ENCODE results near the gene TEX264. TPM values are rescaled to one million over a fixed set of nuclear protein-coding genes. Genes with fewer than 3 reads are reported as not detected.

TEX264 gene
- total RNA-seq, 1 experiment from 2014 or later: 11.8 TPM

DNA sequence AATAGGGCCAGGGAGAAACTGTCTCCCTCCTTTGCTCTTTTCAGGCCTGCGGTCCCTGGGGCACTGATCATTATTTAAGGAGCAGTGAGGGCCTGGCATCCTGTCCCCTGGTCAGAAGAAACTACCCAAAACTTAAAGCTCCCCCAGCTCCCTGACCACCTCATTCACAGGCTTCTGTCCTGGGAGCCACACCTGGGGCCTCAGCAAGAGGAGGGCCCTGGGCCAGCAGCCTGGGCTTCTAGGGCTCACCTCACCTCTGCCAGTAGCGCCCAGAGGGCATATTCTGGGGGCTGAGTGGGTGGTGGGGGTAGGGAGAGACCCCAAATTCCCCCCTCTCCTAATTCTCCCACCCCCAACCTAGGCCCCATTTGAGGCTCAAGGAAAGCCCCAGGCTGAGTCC is 31.1 kb downstream of the TEX264 start:
- Mint-ChIP-seq H3K9me3 (no peaks in the 10 kb centered on the region), H3K36me3 (no peaks in the 10 kb centered on the region), H3K27me3 (ENCODE audit: low read depth) (peaks cover 6% of the 10 kb centered on the region), H3K27ac (no peak overlapping the region), H3K4me1 (peaks cover 23% of the 10 kb centered on the region), H3K4me3 (no peak overlapping the region)
- no peak for ATAC-seq
- ChIA-PET POLR2A (no interaction called here), CTCF (interaction anchor here (0.9 to 3.9 kb wide), 4 partner anchors 12 to 118 kb away, joined by 3 to 25 read pairs (median 4); no protein-coding TSS in a partner anchor)
- TF ChIP-seq, protein P1, sequence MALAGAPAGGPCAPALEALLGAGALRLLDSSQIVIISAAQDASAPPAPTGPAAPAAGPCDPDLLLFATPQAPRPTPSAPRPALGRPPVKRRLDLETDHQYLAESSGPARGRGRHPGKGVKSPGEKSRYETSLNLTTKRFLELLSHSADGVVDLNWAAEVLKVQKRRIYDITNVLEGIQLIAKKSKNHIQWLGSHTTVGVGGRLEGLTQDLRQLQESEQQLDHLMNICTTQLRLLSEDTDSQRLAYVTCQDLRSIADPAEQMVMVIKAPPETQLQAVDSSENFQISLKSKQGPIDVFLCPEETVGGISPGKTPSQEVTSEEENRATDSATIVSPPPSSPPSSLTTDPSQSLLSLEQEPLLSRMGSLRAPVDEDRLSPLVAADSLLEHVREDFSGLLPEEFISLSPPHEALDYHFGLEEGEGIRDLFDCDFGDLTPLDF (CRISPR knock-in tag; IDR thresholded peaks at IDR 0.05): no peak
- TF ChIP-seq ATF1 (CRISPR knock-in tag; IDR thresholded peaks at IDR 0.05) (no peak), SMAD3 (CRISPR knock-in tag; IDR thresholded peaks at IDR 0.05; ENCODE audit: borderline replicate concordance) (no peak), FOXP4 (CRISPR knock-in tag; IDR thresholded peaks at IDR 0.05) (no peak), NFYB (CRISPR knock-in tag; conservative IDR thresholded peaks at IDR 0.05; ENCODE audit: low read depth) (no peak), FOXP1 (CRISPR knock-in tag; IDR thresholded peaks at IDR 0.05; ENCODE audit: borderline replicate concordance) (no peak), GABPB1 (CRISPR knock-in tag; IDR thresholded peaks at IDR 0.05) (no peak), CREB1 (CRISPR knock-in tag; IDR thresholded peaks at IDR 0.05) (no peak), JUN (CRISPR knock-in tag; IDR thresholded peaks at IDR 0.05) (no peak), SMAD4 (CRISPR knock-in tag; IDR thresholded peaks at IDR 0.05) (no peak), ZNF219 (CRISPR knock-in tag; IDR thresholded peaks at IDR 0.05; ENCODE audit: borderline replicate concordance) (no peak), AR (CRISPR knock-in tag; IDR thresholded peaks at IDR 0.05) (no peak), ZNF396 (CRISPR knock-in tag; IDR thresholded peaks at IDR 0.05; ENCODE audit: borderline replicate concordance) (no peak), ZNF263 (CRISPR knock-in tag; IDR thresholded peaks at IDR 0.05; ENCODE audit: low read depth) (no peak), NFATC4 (CRISPR knock-in tag; IDR thresholded peaks at IDR 0.05) (no peak), JAZF1 (CRISPR knock-in tag; IDR thresholded peaks at IDR 0.05) (no peak), TEAD1 (CRISPR knock-in tag; IDR thresholded peaks at IDR 0.05) (no peak)
- TF ChIP-seq, protein P2, sequence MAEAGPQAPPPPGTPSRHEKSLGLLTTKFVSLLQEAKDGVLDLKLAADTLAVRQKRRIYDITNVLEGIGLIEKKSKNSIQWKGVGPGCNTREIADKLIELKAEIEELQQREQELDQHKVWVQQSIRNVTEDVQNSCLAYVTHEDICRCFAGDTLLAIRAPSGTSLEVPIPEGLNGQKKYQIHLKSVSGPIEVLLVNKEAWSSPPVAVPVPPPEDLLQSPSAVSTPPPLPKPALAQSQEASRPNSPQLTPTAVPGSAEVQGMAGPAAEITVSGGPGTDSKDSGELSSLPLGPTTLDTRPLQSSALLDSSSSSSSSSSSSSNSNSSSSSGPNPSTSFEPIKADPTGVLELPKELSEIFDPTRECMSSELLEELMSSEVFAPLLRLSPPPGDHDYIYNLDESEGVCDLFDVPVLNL (CRISPR knock-in tag; IDR thresholded peaks at IDR 0.05; ENCODE audit: borderline replicate concordance, low read depth): no peak
- TF ChIP-seq, protein P3, sequence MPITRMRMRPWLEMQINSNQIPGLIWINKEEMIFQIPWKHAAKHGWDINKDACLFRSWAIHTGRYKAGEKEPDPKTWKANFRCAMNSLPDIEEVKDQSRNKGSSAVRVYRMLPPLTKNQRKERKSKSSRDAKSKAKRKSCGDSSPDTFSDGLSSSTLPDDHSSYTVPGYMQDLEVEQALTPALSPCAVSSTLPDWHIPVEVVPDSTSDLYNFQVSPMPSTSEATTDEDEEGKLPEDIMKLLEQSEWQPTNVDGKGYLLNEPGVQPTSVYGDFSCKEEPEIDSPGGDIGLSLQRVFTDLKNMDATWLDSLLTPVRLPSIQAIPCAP (CRISPR knock-in tag; IDR thresholded peaks at IDR 0.05): no peak
- TF ChIP-seq, protein P4, sequence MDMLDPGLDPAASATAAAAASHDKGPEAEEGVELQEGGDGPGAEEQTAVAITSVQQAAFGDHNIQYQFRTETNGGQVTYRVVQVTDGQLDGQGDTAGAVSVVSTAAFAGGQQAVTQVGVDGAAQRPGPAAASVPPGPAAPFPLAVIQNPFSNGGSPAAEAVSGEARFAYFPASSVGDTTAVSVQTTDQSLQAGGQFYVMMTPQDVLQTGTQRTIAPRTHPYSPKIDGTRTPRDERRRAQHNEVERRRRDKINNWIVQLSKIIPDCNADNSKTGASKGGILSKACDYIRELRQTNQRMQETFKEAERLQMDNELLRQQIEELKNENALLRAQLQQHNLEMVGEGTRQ (CRISPR knock-in tag; IDR thresholded peaks at IDR 0.05): no peak
- DNase-seq (ENCODE audit: low spot score): no peak

Data from WTC11 (cell line).